ENCODE results near the gene DAPL1. TPM values are rescaled to one million over a fixed set of nuclear protein-coding genes. Genes with fewer than 3 reads are reported as not detected.

Gene DAPL1
- total RNA-seq, 1 experiment from 2014 or later, result not detected

DNA sequence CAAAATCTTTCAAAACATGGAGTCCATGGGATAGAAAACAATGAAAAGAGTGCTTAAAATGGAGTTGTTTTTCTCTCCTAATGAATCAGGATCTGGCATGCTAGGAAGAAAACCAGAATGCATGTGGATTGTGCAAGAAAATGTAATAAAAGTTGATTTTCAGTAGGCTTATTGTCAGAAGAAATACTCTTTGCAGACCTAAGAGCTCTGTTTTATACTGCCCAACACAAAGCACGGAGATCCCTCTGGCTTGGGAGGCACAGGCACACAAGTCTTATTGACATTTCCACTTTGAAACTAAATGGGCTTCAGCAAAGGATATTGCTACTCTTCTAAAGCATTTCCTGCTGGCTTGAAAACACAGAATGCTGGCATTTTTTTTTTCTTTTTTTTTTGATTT, 15.5 kb upstream of the DAPL1 start:
- intact Hi-C loops (cut with micrococcal nuclease; ENCODE audit: unreplicated experiment), result no loop called here
- no peak for TF ChIP-seq SIN3A (IDR thresholded peaks at IDR 0.05; ENCODE audit: borderline replicate concordance, insufficient read depth, low read depth, low read length)
- TF ChIP-seq TCF7L2 (IDR thresholded peaks at IDR 0.05; ENCODE audit: low read depth, low read length), result no peak
- TF ChIP-seq POLR2AphosphoS5 (IDR thresholded peaks at IDR 0.05; ENCODE audit: low read depth, low read length), result no peak
- TF ChIP-seq, protein P1, sequence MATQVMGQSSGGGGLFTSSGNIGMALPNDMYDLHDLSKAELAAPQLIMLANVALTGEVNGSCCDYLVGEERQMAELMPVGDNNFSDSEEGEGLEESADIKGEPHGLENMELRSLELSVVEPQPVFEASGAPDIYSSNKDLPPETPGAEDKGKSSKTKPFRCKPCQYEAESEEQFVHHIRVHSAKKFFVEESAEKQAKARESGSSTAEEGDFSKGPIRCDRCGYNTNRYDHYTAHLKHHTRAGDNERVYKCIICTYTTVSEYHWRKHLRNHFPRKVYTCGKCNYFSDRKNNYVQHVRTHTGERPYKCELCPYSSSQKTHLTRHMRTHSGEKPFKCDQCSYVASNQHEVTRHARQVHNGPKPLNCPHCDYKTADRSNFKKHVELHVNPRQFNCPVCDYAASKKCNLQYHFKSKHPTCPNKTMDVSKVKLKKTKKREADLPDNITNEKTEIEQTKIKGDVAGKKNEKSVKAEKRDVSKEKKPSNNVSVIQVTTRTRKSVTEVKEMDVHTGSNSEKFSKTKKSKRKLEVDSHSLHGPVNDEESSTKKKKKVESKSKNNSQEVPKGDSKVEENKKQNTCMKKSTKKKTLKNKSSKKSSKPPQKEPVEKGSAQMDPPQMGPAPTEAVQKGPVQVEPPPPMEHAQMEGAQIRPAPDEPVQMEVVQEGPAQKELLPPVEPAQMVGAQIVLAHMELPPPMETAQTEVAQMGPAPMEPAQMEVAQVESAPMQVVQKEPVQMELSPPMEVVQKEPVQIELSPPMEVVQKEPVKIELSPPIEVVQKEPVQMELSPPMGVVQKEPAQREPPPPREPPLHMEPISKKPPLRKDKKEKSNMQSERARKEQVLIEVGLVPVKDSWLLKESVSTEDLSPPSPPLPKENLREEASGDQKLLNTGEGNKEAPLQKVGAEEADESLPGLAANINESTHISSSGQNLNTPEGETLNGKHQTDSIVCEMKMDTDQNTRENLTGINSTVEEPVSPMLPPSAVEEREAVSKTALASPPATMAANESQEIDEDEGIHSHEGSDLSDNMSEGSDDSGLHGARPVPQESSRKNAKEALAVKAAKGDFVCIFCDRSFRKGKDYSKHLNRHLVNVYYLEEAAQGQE (IDR thresholded peaks at IDR 0.05; ENCODE audit: insufficient read depth in 1 of 2, low read depth in 2 of 2, low read length in 1 of 2), result no peak
- TF ChIP-seq, protein P2, sequence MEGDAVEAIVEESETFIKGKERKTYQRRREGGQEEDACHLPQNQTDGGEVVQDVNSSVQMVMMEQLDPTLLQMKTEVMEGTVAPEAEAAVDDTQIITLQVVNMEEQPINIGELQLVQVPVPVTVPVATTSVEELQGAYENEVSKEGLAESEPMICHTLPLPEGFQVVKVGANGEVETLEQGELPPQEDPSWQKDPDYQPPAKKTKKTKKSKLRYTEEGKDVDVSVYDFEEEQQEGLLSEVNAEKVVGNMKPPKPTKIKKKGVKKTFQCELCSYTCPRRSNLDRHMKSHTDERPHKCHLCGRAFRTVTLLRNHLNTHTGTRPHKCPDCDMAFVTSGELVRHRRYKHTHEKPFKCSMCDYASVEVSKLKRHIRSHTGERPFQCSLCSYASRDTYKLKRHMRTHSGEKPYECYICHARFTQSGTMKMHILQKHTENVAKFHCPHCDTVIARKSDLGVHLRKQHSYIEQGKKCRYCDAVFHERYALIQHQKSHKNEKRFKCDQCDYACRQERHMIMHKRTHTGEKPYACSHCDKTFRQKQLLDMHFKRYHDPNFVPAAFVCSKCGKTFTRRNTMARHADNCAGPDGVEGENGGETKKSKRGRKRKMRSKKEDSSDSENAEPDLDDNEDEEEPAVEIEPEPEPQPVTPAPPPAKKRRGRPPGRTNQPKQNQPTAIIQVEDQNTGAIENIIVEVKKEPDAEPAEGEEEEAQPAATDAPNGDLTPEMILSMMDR (IDR thresholded peaks at IDR 0.05), result no peak
- CTCF ChIA-PET, result no interaction called here

DNA sequence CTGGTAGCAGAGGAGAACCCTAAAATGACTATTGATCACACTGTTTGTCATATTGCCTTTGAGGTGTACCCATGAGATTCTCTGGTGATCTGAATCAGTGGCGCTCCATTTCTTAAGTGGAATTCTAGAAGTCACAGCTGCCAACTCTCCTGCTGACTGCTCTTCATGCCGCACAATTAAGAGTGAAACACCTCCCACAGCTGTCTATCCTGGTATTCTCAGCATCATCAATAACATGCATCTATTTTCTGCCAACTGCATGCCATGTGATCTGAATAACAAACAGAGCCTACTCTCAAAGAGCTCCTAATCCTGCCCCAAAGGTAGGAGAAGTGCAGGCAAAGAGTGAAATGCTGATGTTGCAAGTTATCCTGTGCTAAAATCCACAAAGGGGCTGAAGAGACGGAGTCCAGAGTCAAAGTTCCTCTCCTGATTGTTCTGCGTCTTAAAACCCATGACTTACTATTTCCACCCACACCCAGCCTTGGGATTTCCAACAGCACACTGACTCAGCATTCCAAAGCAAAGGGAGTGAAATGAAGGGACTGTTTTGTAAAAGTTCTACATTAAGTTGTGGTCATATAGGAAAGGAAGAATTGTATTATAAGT, 13.7 kb upstream of the DAPL1 start:
- intact Hi-C loops (cut with micrococcal nuclease; ENCODE audit: unreplicated experiment), result no loop called here
- POLR2A ChIA-PET, result no interaction called here

More for the DNA sequence above, 15.5 kb upstream of the DAPL1 start:
- H3K36me3 ChIP-seq (ENCODE audit: control insufficient read depth, insufficient read depth, low read length), result no peaks in the 10 kb centered on the region
- ATAC-seq (no peak), DNase-seq (ENCODE audit: low read depth, low spot score) (no peak)
- POLR2A ChIA-PET, result no interaction called here
- no TSS peak for BruUV-seq (replicated peaks)
- H3K27me3 ChIP-seq (ENCODE audit: control insufficient read depth, insufficient read depth, low read length), result 0 out of 2 replicates have a peak, but pooled peaks cover 2% of the 10 kb centered on the region
- no peak overlapping the region for H3K27ac ChIP-seq (ENCODE audit: low read length)
- H3K4me1 ChIP-seq (ENCODE audit: control insufficient read depth, insufficient read depth, low read length), result no peaks in the 10 kb centered on the region
- no peak overlapping the region for H3K4me3 ChIP-seq (ENCODE audit: low read depth in 2 of 2, low read length in 2 of 2)
- no peaks in the 10 kb centered on the region for H3K9me3 ChIP-seq (ENCODE audit: control insufficient read depth, insufficient read depth, low read depth, low read length)
- in situ Hi-C loops (cut with HindIII; ENCODE audit: low pct_unique_long_range_greater_than_20kb, low sequenced_read_pairs), result no loop called here

More for the DNA sequence above, 13.7 kb upstream of the DAPL1 start:
- CTCF ChIA-PET, result no interaction called here
- Histone ChIP-seq H3K4me3 (ENCODE audit: low read depth in 2 of 2, low read length in 2 of 2) (no peak overlapping the region), H3K4me1 (ENCODE audit: control insufficient read depth, insufficient read depth, low read length) (no peaks in the 10 kb centered on the region), H3K9me3 (ENCODE audit: control insufficient read depth, insufficient read depth, low read depth, low read length) (no peaks in the 10 kb centered on the region), H3K27ac (ENCODE audit: low read length) (no peak overlapping the region), H3K27me3 (ENCODE audit: control insufficient read depth, insufficient read depth, low read length) (0 out of 2 replicates have a peak, but pooled peaks cover 2% of the 10 kb centered on the region), H3K36me3 (ENCODE audit: control insufficient read depth, insufficient read depth, low read length) (no peaks in the 10 kb centered on the region)
- no TSS peak for BruUV-seq (replicated peaks)
- no peak for DNase-seq (ENCODE audit: low read depth, low spot score)
- TF ChIP-seq, protein P2 (IDR thresholded peaks at IDR 0.05), result no peak
- in situ Hi-C loops (cut with HindIII; ENCODE audit: low pct_unique_long_range_greater_than_20kb, low sequenced_read_pairs), result no loop called here
- ATAC-seq, result no peak

Measured in Panc1 (cell line).